RWPE2 (cell line): ENCODE data around the gene HSD17B10.

ENCODE experiments used
- ATAC-seq: fragments of 200-7000 bp; cut with Tn5 transposase; 3 replicates; pipeline ENCODE4 v1.9.1; 2021; ENCODE audit warnings: low read depth
- DNase-seq: peaks from one replicate; pipeline ENCODE4 v3.0.0-alpha.2; 2020; ENCODE audit warnings: low spot score
- H3K27ac ChIP-seq: fragments of 450-650 bp; 2 replicates; pipeline ENCODE4 v1.5.1; 2017; ENCODE audit warnings: mild to moderate bottlenecking; ENCODE audit not compliant: poor library complexity, severe bottlenecking
- H3K27me3 ChIP-seq: fragments of 250-450 bp; sonication (Bioruptor Pico); 2 replicates; pipeline ENCODE4 v1.5.1; 2021; ENCODE audit warnings: mild to moderate bottlenecking, moderate library complexity; ENCODE audit not compliant: insufficient read depth, poor library complexity, severe bottlenecking
- H3K36me3 ChIP-seq: fragments of 250-450 bp; sonication (Bioruptor Pico); 2 replicates; pipeline ENCODE4 v1.5.1; 2020; ENCODE audit warnings: low read depth, mild to moderate bottlenecking, moderate library complexity
- H3K4me1 ChIP-seq: fragments of 250-450 bp; sonication (Bioruptor Pico); 2 replicates; pipeline ENCODE4 v1.5.1; 2021; ENCODE audit warnings: mild to moderate bottlenecking, moderate library complexity; ENCODE audit not compliant: insufficient read depth, poor library complexity, severe bottlenecking
- H3K4me3 ChIP-seq: fragments of 250-450 bp; sonication (Bioruptor Pico); 2 replicates; pipeline ENCODE4 v1.5.1; 2021; ENCODE audit warnings: mild to moderate bottlenecking, moderate library complexity; ENCODE audit not compliant: severe bottlenecking
- H3K9me3 ChIP-seq: fragments of 250-450 bp; sonication (Bioruptor Pico); 2 replicates; pipeline ENCODE4 v1.5.1; 2021; ENCODE audit warnings: mild to moderate bottlenecking, moderate library complexity; ENCODE audit not compliant: severe bottlenecking
- TF ChIP-seq, protein P1 (sequence below): fragments of 450-650 bp; IDR thresholded peaks from one replicate; pipeline ENCODE4 v1.5.1; 2017; ENCODE audit warnings: mild to moderate bottlenecking, moderate library complexity; ENCODE audit not compliant: poor library complexity, severe bottlenecking

Gene HSD17B10

DNA sequence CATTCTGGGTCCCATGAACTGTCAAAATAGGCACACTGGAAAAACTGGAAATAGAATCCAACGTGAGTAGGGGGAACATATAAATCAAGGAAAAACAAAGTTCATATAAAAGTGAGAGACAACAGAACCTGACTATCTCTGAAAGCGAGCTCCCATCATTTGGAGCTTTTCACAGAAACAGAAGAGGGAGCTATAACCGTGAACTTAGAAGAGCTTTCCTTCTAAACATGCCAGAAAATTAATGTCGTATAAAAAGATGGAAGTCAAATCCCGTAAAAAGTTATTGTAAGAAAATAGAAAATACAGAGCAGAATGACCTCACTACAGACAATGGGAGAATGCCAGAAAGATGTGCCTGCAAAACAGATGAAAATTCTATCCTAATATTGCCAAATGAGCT is 23.9 kb upstream of the HSD17B10 start:
- H3K4me1 ChIP-seq = no peaks in the 10 kb centered on the region
- no peak overlapping the region for H3K27ac ChIP-seq
- no peaks in the 10 kb centered on the region for H3K27me3 ChIP-seq
- ATAC-seq (no peak), DNase-seq (no peak)
- H3K36me3 ChIP-seq = no peaks in the 10 kb centered on the region
- TF ChIP-seq, protein P1, sequence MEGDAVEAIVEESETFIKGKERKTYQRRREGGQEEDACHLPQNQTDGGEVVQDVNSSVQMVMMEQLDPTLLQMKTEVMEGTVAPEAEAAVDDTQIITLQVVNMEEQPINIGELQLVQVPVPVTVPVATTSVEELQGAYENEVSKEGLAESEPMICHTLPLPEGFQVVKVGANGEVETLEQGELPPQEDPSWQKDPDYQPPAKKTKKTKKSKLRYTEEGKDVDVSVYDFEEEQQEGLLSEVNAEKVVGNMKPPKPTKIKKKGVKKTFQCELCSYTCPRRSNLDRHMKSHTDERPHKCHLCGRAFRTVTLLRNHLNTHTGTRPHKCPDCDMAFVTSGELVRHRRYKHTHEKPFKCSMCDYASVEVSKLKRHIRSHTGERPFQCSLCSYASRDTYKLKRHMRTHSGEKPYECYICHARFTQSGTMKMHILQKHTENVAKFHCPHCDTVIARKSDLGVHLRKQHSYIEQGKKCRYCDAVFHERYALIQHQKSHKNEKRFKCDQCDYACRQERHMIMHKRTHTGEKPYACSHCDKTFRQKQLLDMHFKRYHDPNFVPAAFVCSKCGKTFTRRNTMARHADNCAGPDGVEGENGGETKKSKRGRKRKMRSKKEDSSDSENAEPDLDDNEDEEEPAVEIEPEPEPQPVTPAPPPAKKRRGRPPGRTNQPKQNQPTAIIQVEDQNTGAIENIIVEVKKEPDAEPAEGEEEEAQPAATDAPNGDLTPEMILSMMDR = peak; percentile 11
- H3K4me3 ChIP-seq = no peak overlapping the region
- H3K9me3 ChIP-seq = no peaks in the 10 kb centered on the region

DNA sequence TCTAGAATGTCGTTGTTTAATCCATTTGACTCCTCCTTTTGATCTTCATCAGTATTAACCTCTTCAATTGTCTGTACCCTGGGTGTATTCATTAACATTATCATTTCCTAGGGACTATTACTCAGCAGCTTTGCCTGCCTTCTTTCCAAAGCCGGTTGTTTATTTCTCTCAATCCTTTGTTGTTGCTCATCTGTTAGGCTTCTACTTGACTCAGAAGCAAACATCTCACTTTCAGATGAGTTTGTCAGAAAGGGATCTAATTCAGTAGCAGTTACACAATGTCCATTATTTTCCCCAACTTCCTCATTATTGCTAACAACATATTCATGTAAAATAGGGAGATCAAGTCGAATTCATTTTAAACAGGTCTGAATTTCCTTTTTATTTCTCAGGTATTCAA is 22.1 kb upstream of the HSD17B10 start:
- TF ChIP-seq, protein P1 = no peak
- no peak overlapping the region for H3K27ac ChIP-seq
- DNase-seq (no peak), ATAC-seq (peak; percentile 61)
- H3K9me3 ChIP-seq = no peaks in the 10 kb centered on the region
- H3K27me3 ChIP-seq = no peaks in the 10 kb centered on the region
- no peaks in the 10 kb centered on the region for H3K36me3 ChIP-seq
- no peaks in the 10 kb centered on the region for H3K4me1 ChIP-seq
- H3K4me3 ChIP-seq = no peak overlapping the region

- ATAC-seq = no peak
- Histone ChIP-seq H3K36me3 (no peaks in the 10 kb centered on the region), H3K9me3 (no peaks in the 10 kb centered on the region), H3K4me1 (no peaks in the 10 kb centered on the region), H3K4me3 (no peak overlapping the region), H3K27ac (no peak overlapping the region), H3K27me3 (no peaks in the 10 kb centered on the region)
- DNase-seq = no peak
- TF ChIP-seq, protein P1 = no peak
These were observed 18.6 kb upstream of the HSD17B10 start for GRCh38 chrX:53452812-53453211.

DNA sequence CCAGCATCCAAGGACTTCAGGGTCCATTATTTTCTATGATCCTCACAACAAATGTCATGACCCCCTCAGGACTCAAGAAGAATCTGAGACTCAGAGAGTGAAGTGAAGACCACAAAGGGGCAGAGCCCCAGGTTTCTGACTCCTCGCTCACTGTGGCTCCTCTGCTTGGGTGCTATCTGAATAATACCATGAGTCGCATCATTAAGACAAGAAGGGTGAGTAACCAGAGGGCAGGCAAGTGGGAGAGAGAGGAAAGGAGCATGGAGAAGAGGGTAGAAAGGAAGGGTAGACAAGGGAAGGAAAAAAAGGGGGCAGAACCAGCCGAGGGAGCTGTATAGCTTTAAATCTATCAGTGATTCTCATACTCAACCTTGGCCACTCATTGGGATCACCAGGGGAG is 15.5 kb upstream of the HSD17B10 start:
- Histone ChIP-seq H3K27me3 (no peaks in the 10 kb centered on the region), H3K9me3 (no peaks in the 10 kb centered on the region), H3K4me3 (no peak overlapping the region), H3K4me1 (no peaks in the 10 kb centered on the region), H3K27ac (no peak overlapping the region), H3K36me3 (no peaks in the 10 kb centered on the region)
- DNase-seq = no peak
- no peak for ATAC-seq
- TF ChIP-seq, protein P1 = no peak

- H3K36me3 ChIP-seq = no peaks in the 10 kb centered on the region
- no peaks in the 10 kb centered on the region for H3K4me1 ChIP-seq
- ATAC-seq = no peak
- no peaks in the 10 kb centered on the region for H3K9me3 ChIP-seq
- TF ChIP-seq, protein P1 = no peak
- DNase-seq = no peak
- H3K4me3 ChIP-seq = no peak overlapping the region
- H3K27me3 ChIP-seq = no peaks in the 10 kb centered on the region
- no peak overlapping the region for H3K27ac ChIP-seq
These were observed 13.3 kb upstream of the HSD17B10 start for GRCh38 chrX:53447441-53447840.
